Endometrium (tissue), 2 donors: ENCODE results near the gene DDX55.

Experiments used
- FAIRE-seq: peaks from 2 replicates; lab custom pipeline; 2012; peaks lifted over from hg19 to GRCh38; lab: Jason Lieb, UNC
- donor health status: control.
- donor health status: control.

DDX55 gene

DNA sequence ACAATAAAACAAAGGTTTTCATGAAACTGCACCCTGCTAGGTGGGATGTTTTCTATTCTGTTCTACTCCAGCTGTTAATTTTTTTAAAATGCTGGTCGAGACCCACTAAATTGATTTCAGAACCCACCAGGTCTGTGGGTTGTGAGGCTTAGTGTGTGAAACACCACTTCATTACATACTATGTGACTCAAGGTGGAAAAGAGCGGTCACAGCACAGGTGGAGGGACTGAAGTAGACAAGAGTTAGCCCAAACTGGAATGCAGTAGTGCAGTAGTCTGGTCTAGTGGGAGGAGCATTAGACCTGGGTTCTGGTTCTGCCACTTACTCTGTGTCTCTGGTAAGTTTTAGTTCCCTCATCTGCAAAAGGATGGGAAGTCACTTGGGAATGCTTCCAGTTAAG lies 12.2 kb downstream of the DDX55 start:
- no peak for FAIRE-seq

- FAIRE-seq = no peak
Measured at GRCh38 chr12:123614531-123614930, 12.6 kb downstream of the DDX55 start.

DNA sequence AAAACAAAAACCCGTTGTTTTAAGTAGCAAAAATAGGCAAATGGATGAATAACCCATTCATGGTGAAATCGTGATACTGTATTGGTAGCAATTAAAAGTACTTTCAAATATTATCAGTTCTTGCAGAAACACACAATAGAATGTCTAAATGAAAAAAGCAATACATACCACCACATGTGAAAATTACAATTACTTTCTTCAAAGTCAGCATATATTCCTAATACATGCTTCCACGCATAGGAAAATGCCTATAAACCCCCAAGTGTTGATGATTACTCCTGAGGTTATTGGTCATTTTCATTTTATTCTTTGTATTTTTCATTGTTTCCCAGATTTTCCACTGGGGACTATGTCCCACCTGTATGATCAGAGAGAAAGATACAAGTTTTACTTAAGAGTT lies 15.2 kb downstream of the DDX55 start:
- no peak for FAIRE-seq

- FAIRE-seq = no peak
Measured at GRCh38 chr12:123617580-123617979, 15.7 kb downstream of the DDX55 start.

DNA sequence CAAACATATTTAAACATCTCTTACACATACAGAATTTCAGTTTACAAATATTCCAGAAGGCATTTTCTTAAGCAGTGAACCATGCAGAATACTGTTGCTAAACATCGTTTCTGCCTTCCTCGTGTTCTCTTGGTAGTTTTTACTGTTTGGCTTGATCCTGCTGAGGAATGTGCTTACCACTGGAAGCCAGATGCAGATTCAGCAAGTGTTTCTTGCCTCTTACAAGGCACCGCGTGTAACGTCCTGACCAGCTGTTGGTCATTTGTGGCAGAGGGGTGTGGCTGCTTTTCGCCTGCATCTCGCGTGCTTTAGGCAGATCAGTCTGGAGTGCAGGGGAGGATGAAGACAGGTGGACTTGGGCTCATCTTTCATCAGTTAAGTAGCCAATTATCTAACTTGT lies 19.2 kb downstream of the DDX55 start:
- no peak for FAIRE-seq

GRCh38 chr12:123621619-123622530 lies 20.0 kb downstream of the DDX55 start:
- FAIRE-seq = no peak

- FAIRE-seq = peak; percentile 50
Measured at GRCh38 chr12:123633379-123634141, 31.7 kb downstream of the DDX55 start, which contains the start of the genes EIF2B1 and GTF2H3. EIF2B1 (minus strand) TSS chr12:123633686; CDS start chr12:123633557, 129 bp downstream. GTF2H3 (plus strand) TSS chr12:123633829; CDS start chr12:123633860, 31 bp downstream.

DNA sequence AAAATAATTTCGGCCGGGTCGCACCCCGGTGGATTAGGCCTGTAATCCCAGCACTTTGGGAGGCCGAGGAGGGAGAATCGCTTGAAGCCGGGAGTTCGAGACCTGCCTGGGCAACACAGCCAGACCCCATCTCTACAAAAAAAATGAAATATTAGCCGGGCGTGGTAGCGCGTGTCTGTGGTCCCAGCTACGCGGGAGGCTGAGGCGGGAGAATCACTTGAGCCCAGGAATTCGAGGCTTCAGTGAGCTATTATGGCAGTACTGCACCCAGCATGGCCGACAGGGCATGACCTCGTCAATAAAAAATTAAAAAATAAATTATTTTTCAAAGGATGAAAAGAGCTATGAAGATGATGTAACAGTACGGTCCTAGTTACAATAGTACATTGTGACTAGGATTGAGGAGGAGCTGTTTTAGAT lies 32.3 kb downstream of the DDX55 start:
- no peak for FAIRE-seq

- FAIRE-seq = no peak
Measured at GRCh38 chr12:123643911-123644310, 42.0 kb downstream of the DDX55 start.

DNA sequence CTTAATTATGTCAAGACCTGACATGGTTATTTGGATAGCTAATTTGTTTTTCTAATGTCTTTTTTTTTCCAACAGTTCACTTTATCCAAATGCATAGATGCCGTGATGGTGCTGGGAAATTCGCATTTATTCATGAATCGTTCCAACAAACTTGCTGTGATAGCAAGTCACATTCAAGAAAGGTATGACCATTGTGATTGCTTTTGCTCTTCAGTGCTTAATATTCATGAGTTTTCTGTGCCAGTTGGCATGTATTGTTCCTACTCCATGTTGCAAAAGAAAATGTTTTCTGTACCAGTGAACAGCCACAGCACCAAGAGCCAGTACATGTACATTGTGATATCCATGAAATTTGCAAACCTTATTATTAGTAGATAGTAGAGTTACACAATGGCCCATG lies 43.5 kb downstream of the DDX55 start:
- no peak for FAIRE-seq

DNA sequence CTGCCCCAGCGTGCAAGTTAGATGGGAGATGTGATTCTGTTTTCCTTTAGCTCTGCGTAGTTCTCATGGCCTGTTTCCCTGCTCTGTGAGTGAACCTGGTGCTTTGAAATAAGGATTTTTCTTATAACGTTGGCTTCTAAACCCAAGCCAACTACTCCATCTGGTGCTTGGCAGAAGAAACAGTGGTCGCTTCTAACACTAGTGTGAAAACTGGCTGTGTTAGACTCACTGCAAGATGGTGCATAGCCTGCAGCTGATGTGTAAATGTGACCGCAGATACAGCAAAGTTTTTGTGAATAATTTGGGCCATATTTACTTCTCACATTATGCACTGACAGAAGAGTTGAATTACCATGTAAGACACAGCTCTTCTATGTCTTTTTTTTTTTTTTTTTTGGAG lies 44.0 kb downstream of the DDX55 start:
- FAIRE-seq = no peak

GRCh38 chr12:123648401-123648800 lies 46.5 kb downstream of the DDX55 start:
- FAIRE-seq = no peak

- no peak for FAIRE-seq
Measured at GRCh38 chr12:123654129-123654701, 52.3 kb downstream of the DDX55 start.

DNA sequence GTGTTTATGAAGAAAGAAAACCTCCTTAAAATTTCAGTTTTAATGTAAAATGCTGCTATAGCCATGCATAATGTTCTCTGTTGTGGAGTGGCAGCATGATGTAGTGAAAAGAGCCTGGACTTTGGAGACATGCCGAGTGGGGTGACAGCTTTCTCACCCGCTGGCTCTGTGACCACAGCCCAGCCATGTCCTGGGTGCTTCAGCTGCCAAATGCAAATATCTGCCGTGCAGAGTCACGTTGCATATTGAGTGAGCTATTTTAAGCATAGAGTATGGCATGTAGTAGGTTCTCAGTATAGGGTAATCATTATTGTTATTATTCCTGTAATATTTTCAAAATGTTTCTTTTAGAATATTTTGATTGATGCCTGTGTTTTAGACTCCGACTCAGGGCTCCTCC lies 53.5 kb downstream of the DDX55 start:
- no peak for FAIRE-seq

GRCh38 chr12:123656392-123656791 lies 54.5 kb downstream of the DDX55 start:
- FAIRE-seq = no peak

GRCh38 chr12:123657211-123657610 lies 55.3 kb downstream of the DDX55 start:
- no peak for FAIRE-seq

GRCh38 chr12:123659996-123660727 lies 58.3 kb downstream of the DDX55 start:
- FAIRE-seq = no peak

- FAIRE-seq = no peak
Measured at GRCh38 chr12:123667771-123668170, 65.9 kb downstream of the DDX55 start.
